OCI-LY1 (cell line): ENCODE results near the gene CDC42.
A peak's percentile ranks its signal among the peaks of the same experiment; 100 is the strongest.
"Not testable (repeated sequence)": the region's sequence is repeated elsewhere in the genome, so short reads cannot be mapped to it uniquely, and the experiment has no call there.

Experiments used
- H2AFZ ChIP-seq: fragments of 200-600 bp; sonication (generic), shearing (Covaris generic); 2 replicates; pipeline ENCODE4 v1.6.0; 2014; ENCODE audit warnings: antibody characterized with exemption, mild to moderate bottlenecking, low read length
- H3F3A ChIP-seq: fragments of 200-600 bp; sonication (generic), shearing (Covaris generic); 2 replicates; pipeline ENCODE4 v1.6.0; 2014; ENCODE audit warnings: mild to moderate bottlenecking, antibody characterized with exemption, low read length, moderate library complexity; ENCODE audit not compliant: insufficient read depth
- H3K27ac ChIP-seq: fragments of 200-600 bp; sonication (generic); 2 replicates; pipeline ENCODE4 v1.5.1; 2014; ENCODE audit warnings: low read length, mixed run types, mild to moderate bottlenecking, low read depth; ENCODE audit not compliant: poor library complexity, severe bottlenecking
- H3K27me3 ChIP-seq: fragments of 200-600 bp; sonication (generic); 2 replicates; pipeline ENCODE4 v1.6.0; 2014; ENCODE audit warnings: antibody characterized with exemption, mild to moderate bottlenecking, low read length, moderate library complexity; ENCODE audit not compliant: insufficient read depth
- H3K36me3 ChIP-seq: fragments of 200-600 bp; sonication (generic); 2 replicates; pipeline ENCODE4 v1.6.1; 2014; ENCODE audit warnings: mild to moderate bottlenecking, antibody characterized with exemption, low read length, moderate library complexity, mixed read lengths; ENCODE audit not compliant: insufficient read depth
- H3K4me1 ChIP-seq: fragments of 200-600 bp; sonication (generic); 2 replicates; pipeline ENCODE4 v1.5.1; 2014; ENCODE audit warnings: mild to moderate bottlenecking, low read length, moderate library complexity; ENCODE audit not compliant: insufficient read depth, severe bottlenecking
- H3K4me2 ChIP-seq: fragments of 200-600 bp; sonication (generic), shearing (Covaris generic); 2 replicates; pipeline ENCODE4 v1.6.1; 2014; ENCODE audit warnings: low read length
- H3K4me3 ChIP-seq: fragments of 200-600 bp; sonication (generic); 2 replicates; pipeline ENCODE4 v1.5.1; 2014; ENCODE audit warnings: low read length, low read depth, mild to moderate bottlenecking, mixed read lengths; ENCODE audit not compliant: poor library complexity, severe bottlenecking
- H3K79me2 ChIP-seq: fragments of 200-600 bp; shearing (Covaris generic); 2 replicates; pipeline ENCODE4 v1.6.1; 2016; ENCODE audit warnings: mixed run types, low read length, mixed read lengths; ENCODE audit not compliant: insufficient read depth
- H3K9ac ChIP-seq: fragments of 200-600 bp; sonication (generic), shearing (Covaris generic); 2 replicates; pipeline ENCODE4 v1.6.1; 2014; ENCODE audit warnings: mild to moderate bottlenecking, low read length, mixed read lengths
- H3K9me2 ChIP-seq: fragments of 200-600 bp; sonication (generic), shearing (Covaris generic); 2 replicates; pipeline ENCODE4 v1.6.1; 2014; ENCODE audit warnings: low read depth, mild to moderate bottlenecking, low read length, mixed read lengths
- H3K9me3 ChIP-seq: fragments of 200-600 bp; shearing (Covaris generic); 2 replicates; pipeline ENCODE4 v1.6.1; 2014; ENCODE audit warnings: low read length, mixed read lengths
- H4K20me1 ChIP-seq: fragments of 200-600 bp; sonication (generic), shearing (Covaris generic); 2 replicates; pipeline ENCODE4 v1.6.0; 2016; ENCODE audit warnings: mild to moderate bottlenecking, low read length; ENCODE audit not compliant: insufficient read depth
- EZH2 ChIP-seq: fragments of 200-600 bp; sonication (generic), shearing (Covaris generic); IDR thresholded peaks from 2 replicates; pipeline ENCODE4 v1.8.0; 2017; ENCODE audit warnings: borderline replicate concordance, mixed run types, mild to moderate bottlenecking, antibody characterized with exemption, low read length, moderate library complexity, mixed read lengths
- TF ChIP-seq, protein P1 (sequence below): fragments of 200-600 bp; sonication (generic), shearing (Covaris generic); IDR thresholded peaks from 2 replicates; pipeline ENCODE4 v1.5.1; 2017; ENCODE audit warnings: mild to moderate bottlenecking, antibody characterized with exemption, low read length, moderate library complexity, mixed read lengths

CDC42 gene

DNA sequence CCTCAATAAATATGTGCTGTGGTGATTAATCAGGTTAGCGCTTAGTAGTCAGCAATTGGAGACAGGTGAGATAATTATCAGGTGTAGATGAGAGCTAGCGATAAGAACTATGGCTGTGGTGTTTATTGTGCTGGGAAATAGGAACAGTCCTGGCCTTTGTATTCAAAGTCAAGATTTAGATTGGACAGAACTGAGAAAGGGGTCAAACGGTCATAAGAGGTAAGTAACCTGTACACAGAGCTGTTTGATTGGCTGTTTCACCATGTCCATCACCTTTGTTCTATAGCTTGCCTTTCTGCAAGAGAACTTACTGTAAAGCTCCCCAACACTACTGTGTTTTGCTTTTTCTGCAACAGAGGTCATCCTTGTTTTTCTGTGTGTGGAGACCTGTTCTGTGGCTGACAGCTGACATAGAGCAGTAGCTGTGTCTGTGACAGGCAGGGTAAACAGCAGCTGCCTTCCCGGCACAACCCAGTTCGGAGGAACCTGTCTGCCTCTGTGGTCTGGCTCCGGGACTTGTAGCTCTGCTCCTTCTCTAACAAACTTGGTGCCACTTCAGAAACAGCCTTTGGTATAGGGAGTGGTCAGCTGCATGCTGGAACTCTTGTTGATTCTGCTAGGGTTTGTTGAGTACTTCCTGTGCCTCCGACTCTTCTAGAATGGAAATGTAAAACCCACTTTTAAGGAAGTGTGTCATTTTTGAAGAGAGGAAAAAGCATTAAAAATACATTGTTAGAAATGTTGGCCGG, 21.1 kb upstream of the CDC42 start:
- no peak overlapping the region for H3K4me3 ChIP-seq
- no peak overlapping the region for H3K27ac ChIP-seq
- no peak overlapping the region for H2AFZ ChIP-seq

DNA sequence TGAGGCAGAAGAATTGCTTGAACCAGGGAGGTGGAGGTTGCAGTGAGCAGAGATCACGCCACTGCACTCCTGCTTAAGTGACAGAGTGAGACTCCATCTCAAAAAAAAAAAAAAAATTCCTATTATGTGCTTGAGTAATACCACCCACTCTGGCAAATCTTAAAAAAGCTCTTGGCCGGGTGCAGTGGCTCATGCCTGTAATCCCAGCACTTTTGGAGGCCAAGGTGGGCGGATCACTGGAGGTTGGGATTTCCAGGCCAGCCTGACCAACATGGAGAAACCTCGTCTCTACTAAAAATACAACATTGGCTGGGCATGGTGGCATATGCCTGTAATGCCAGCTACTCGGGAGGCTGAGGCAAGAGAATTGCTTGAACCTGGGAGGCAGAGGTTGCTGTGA, 17.7 kb upstream of the CDC42 start:
- H3K79me2 ChIP-seq, H3K4me3 ChIP-seq, H3K9me2 ChIP-seq, H4K20me1 ChIP-seq, H3K9ac ChIP-seq, H2AFZ ChIP-seq, H3K27ac ChIP-seq, H3K9me3 ChIP-seq, H3F3A ChIP-seq, H3K27me3 ChIP-seq, H3K4me2 ChIP-seq: not testable (repeated sequence)
- Histone ChIP-seq H3K4me1 (peaks cover 16% of the 10 kb centered on the region), H3K36me3 (peaks cover 13% of the 10 kb centered on the region; the same call in 1 of the 2 replicates)

More for the DNA sequence above, 21.1 kb upstream of the CDC42 start:
- H3K9me2 ChIP-seq: no peaks in the 10 kb centered on the region
- peaks cover 17% of the 10 kb centered on the region; the same call in 1 of the 2 replicates for H3K36me3 ChIP-seq
- no peaks in the 10 kb centered on the region for H4K20me1 ChIP-seq
- H3K4me2 ChIP-seq: no peak overlapping the region
- no peaks in the 10 kb centered on the region for H3K27me3 ChIP-seq
- no peaks in the 10 kb centered on the region for H3F3A ChIP-seq
- no peak for TF ChIP-seq EZH2
- TF ChIP-seq, protein P1, sequence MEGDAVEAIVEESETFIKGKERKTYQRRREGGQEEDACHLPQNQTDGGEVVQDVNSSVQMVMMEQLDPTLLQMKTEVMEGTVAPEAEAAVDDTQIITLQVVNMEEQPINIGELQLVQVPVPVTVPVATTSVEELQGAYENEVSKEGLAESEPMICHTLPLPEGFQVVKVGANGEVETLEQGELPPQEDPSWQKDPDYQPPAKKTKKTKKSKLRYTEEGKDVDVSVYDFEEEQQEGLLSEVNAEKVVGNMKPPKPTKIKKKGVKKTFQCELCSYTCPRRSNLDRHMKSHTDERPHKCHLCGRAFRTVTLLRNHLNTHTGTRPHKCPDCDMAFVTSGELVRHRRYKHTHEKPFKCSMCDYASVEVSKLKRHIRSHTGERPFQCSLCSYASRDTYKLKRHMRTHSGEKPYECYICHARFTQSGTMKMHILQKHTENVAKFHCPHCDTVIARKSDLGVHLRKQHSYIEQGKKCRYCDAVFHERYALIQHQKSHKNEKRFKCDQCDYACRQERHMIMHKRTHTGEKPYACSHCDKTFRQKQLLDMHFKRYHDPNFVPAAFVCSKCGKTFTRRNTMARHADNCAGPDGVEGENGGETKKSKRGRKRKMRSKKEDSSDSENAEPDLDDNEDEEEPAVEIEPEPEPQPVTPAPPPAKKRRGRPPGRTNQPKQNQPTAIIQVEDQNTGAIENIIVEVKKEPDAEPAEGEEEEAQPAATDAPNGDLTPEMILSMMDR: no peak
- no peaks in the 10 kb centered on the region for H3K79me2 ChIP-seq
- H3K9ac ChIP-seq: no peak overlapping the region
- no peaks in the 10 kb centered on the region for H3K9me3 ChIP-seq
- H3K4me1 ChIP-seq: peaks cover 7% of the 10 kb centered on the region

DNA sequence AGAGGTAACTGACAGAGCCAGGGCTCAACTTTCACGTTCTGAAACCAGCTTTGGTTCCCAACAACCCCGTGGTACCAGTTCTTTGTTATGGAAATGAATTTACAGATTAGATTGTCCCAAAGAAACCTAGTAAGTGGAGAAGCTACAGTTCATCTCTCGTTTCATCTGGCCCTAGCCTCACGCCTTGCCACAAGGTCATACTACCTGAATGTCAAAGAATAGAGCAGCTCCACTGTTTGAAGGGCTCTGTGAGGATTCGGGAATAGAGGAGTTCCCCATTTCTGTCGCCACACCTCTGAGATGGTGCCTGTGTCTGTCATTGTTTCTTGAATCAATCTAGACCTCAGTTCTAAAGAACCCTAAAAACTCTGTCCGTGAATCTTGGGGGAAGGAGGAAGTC, 15.0 kb upstream of the CDC42 start:
- H4K20me1 ChIP-seq: no peaks in the 10 kb centered on the region
- no peaks in the 10 kb centered on the region for H3K27me3 ChIP-seq
- no peaks in the 10 kb centered on the region for H3K36me3 ChIP-seq
- no peaks in the 10 kb centered on the region for H3K9me3 ChIP-seq
- no peak overlapping the region for H3K9ac ChIP-seq
- H3K79me2 ChIP-seq: no peaks in the 10 kb centered on the region
- TF ChIP-seq, protein P1: no peak
- no peak for TF ChIP-seq EZH2
- H3K4me1 ChIP-seq: peaks cover 27% of the 10 kb centered on the region
- no peak overlapping the region for H3K4me3 ChIP-seq
- no peak overlapping the region for H3K4me2 ChIP-seq
- H2AFZ ChIP-seq: peak overlapping the region; percentile 94
- no peaks in the 10 kb centered on the region for H3F3A ChIP-seq
- peak overlapping the region; percentile 46 for H3K27ac ChIP-seq
- H3K9me2 ChIP-seq: no peaks in the 10 kb centered on the region

DNA sequence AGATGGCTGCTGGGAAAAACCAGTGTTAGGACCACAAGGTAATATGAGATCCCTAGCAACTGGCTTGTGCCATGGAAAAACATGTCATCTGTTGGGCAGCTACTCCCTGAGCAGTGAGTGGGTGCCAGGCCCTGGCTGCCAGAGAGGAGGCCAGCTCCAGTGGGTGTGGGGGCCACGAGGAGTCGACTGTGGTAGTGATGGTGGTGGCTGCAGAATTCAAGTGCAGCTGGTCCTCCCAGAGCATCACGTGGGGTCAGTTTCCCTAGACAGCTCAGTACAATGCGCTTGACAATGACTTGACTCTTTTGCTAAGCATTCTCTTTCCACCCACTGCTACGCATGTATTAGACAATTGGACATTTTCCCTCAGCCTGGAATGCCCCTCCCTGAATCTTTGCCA, 14.5 kb upstream of the CDC42 start:
- Histone ChIP-seq H3K4me2 (no peak overlapping the region), H3K79me2 (no peaks in the 10 kb centered on the region), H3K9me3 (no peaks in the 10 kb centered on the region), H3K4me1 (peaks cover 31% of the 10 kb centered on the region), H3K4me3 (no peak overlapping the region), H2AFZ (peak overlapping the region; percentile 94; the same call in 1 of the 2 replicates), H3F3A (no peaks in the 10 kb centered on the region), H4K20me1 (no peaks in the 10 kb centered on the region), H3K9me2 (no peaks in the 10 kb centered on the region), H3K9ac (no peak overlapping the region), H3K27ac (peak overlapping the region; percentile 46), H3K27me3 (no peaks in the 10 kb centered on the region), H3K36me3 (no peaks in the 10 kb centered on the region)
- TF ChIP-seq, protein P1: no peak
- no peak for TF ChIP-seq EZH2
